K562 (cell line): Measurements from ENCODE around the gene COL26A1. TPM values are rescaled to one million over a fixed set of nuclear protein-coding genes. Genes with fewer than 3 reads are reported as not detected.
A peak's percentile ranks its signal among the peaks of the same experiment; 100 is the strongest.
"Not testable (repeated sequence)": the region's sequence is repeated elsewhere in the genome, so short reads cannot be mapped to it uniquely, and the experiment has no call there.

Source experiments
- ATAC-seq: fragments of 200-7000 bp; cut with Tn5 transposase; 3 replicates; pipeline ENCODE4 v1.9.1; 2020; ENCODE audit warnings: moderate library complexity
- BruUV-seq: library from RNA; stranded (reverse); fragments of 400-500 nt; replicated peaks from 2 replicates; lab custom pipeline; 2021; lab: Mats Ljungman, UMichigan
- CTCF ChIA-PET: fragments of 300-600 bp; formaldehyde crosslinking; extraction: SDS; loops from one replicate; lab custom pipeline; 2021; ENCODE audit warnings: low intra/inter-chr PET ratio; lab: Yijun Ruan, JAX
- POLR2A ChIA-PET: fragments of 300-600, 350-650 bp; sonication (Branson Sonifier 250); formaldehyde crosslinking; extraction: SDS; loops from one replicate; lab custom pipeline; 2021; ENCODE audit warnings: antibody characterized with exemption, inconsistent platforms; lab: Yijun Ruan, JAX
- DNase-seq, 4 experiments: peaks; one replicate each; pipeline versions ENCODE4 v3.0.0 to v3.0.0-alpha.2; 2011 to 2018; ENCODE audit warnings: low spot score in 3 of 4, mixed read lengths in 3 of 4; ENCODE audit errors: extremely low read depth in 1 of 4
- FAIRE-seq: peaks from 2 replicates; lab custom pipeline; 2011; peaks lifted over from hg19 to GRCh38; lab: Jason Lieb, UNC
- H2AFZ ChIP-seq: 2 replicates; pipeline ENCODE4 v1.6.0; 2011; ENCODE audit warnings: low read depth, low read length, control low read depth, inconsistent platforms
- H3K27ac ChIP-seq: fragments of 200-600 bp; 3 replicates; pipeline ENCODE4 v1.8.0; 2011; ENCODE audit warnings: low read depth, mild to moderate bottlenecking, control low read depth, inconsistent platforms, low read length, moderate library complexity, mixed read lengths; ENCODE audit errors: extremely low read depth
- H3K27me3 ChIP-seq, 2 experiments: fragments of 300-600 bp in 1 of 2; 2 replicates in 1 of 2; 3 replicates in 1 of 2; pipeline versions ENCODE4 v1.6.0 to v1.8.0; 2011; ENCODE audit warnings: inconsistent platforms in 2 of 2, low read length in 2 of 2, mild to moderate bottlenecking in 1 of 2, mixed read lengths in 1 of 2, moderate library complexity in 1 of 2; ENCODE audit not compliant: control insufficient read depth in 2 of 2, insufficient read depth in 2 of 2
- H3K36me3 ChIP-seq: fragments of 300-600 bp; 3 replicates; pipeline ENCODE4 v1.8.0; 2011; ENCODE audit warnings: mild to moderate bottlenecking, low read length, inconsistent platforms; ENCODE audit not compliant: control insufficient read depth, insufficient read depth
- H3K4me1 ChIP-seq, 2 experiments: fragments of 200-600 bp in 1 of 2; replicated peaks in 1 of 2; 2 replicates in 1 of 2; 3 replicates in 1 of 2; pipeline versions ENCODE4 v1.5.1 to v1.8.0; 2011; ENCODE audit warnings: inconsistent platforms in 2 of 2, low read length in 2 of 2, mild to moderate bottlenecking in 1 of 2, mixed read lengths in 1 of 2, moderate library complexity in 1 of 2; ENCODE audit not compliant: control insufficient read depth in 2 of 2, insufficient read depth in 2 of 2
- H3K4me2 ChIP-seq: 2 replicates; pipeline ENCODE4 v1.6.1; 2011; ENCODE audit warnings: low read length, control low read depth, inconsistent platforms, mixed read lengths; ENCODE audit not compliant: insufficient read depth
- H3K4me3 ChIP-seq: fragments of 200-600 bp; sonication (generic), shearing (Covaris generic); 2 replicates; pipeline ENCODE4 v1.5.1; 2016; ENCODE audit warnings: control low read depth, inconsistent platforms
- H3K79me2 ChIP-seq: fragments of 200-600 bp; 3 replicates; pipeline ENCODE4 v1.8.0; 2011; ENCODE audit warnings: low read length, inconsistent platforms; ENCODE audit not compliant: control insufficient read depth, insufficient read depth
- H3K9ac ChIP-seq, 2 experiments: 2 replicates each; pipeline versions ENCODE4 v1.6.0 to v1.6.1; 2011; ENCODE audit warnings: low read depth in 2 of 2, low read length in 2 of 2, control low read depth in 1 of 2, inconsistent platforms in 1 of 2, mild to moderate bottlenecking in 1 of 2, mixed read lengths in 1 of 2; ENCODE audit not compliant: insufficient read depth in 1 of 2
- H3K9me1 ChIP-seq: one replicate; pipeline ENCODE4 v1.6.0; 2011; ENCODE audit warnings: inconsistent platforms, mild to moderate bottlenecking, low read length, moderate library complexity; ENCODE audit not compliant: control insufficient read depth, insufficient read depth
- H3K9me3 ChIP-seq: replicated peaks from 2 replicates; pipeline ENCODE4 v1.5.1; 2011; ENCODE audit warnings: low read depth, low read length, inconsistent platforms; ENCODE audit not compliant: control insufficient read depth, insufficient read depth
- H4K20me1 ChIP-seq: replicated peaks from 2 replicates; pipeline ENCODE4 v1.6.1; 2011; ENCODE audit warnings: low read length, inconsistent platforms, mixed read lengths; ENCODE audit not compliant: control insufficient read depth, insufficient read depth
- CBX3 ChIP-seq, 2 experiments: IDR thresholded peaks; 1 replicate in 1 of 2; 2 replicates in 1 of 2; pipeline ENCODE4 v1.6.1; 2012; ENCODE audit warnings: inconsistent platforms in 2 of 2, low read length in 2 of 2, borderline replicate concordance in 1 of 2, control low read depth in 1 of 2
- SIX5 ChIP-seq, 2 experiments: IDR thresholded peaks; 2 replicates each; pipeline ENCODE4 v1.6.1; 2011; ENCODE audit warnings: low read length in 2 of 2, borderline replicate concordance in 1 of 2, low read depth in 1 of 2, mild to moderate bottlenecking in 1 of 2, moderate library complexity in 1 of 2; ENCODE audit not compliant: insufficient read depth in 1 of 2
- ZNF512 ChIP-seq: IDR thresholded peaks from 2 replicates; pipeline ENCODE4 v1.6.1; 2016; ENCODE audit warnings: missing genetic modification characterization, missing compliant biosample characterization
- WGBS: fragments of 100-300 bp; shearing (Covaris generic); methylation state at CpG from one replicate; pipeline ENCODE4 v1.1.6; 2016; ENCODE audit warnings: low coverage, mixed read lengths; ENCODE audit not compliant: insufficient coverage; ENCODE audit errors: missing lambda C conversion rate; 5-methylcytosine and 5-hydroxymethylcytosine counted together
- in situ Hi-C: fragments of 300-500 bp; cut with MboI; formaldehyde crosslinking; loops from 4 replicates; pipeline ENCODE4 v1.15.0; 2018; ENCODE audit warnings: inconsistent platforms, mixed read lengths
- intact Hi-C: fragments of 100-400 bp; cut with micrococcal nuclease; formaldehyde crosslinking; loops from 2 replicates; pipeline ENCODE4 v1.14.2; 2022
- polyA plus RNA-seq, 8 experiments: library from polyadenylated mRNA; depleted of rRNA in 4 of 8; stranded (reverse) in 5 of 8; unstranded in 3 of 8; fragments of >200 nt; fragmentation: Nextera tagmentation in 2 of 8; fragmentation: Illumina TruSeq in 1 of 8; extraction: Ambion mirVana in 2 of 8; extraction: Trizol in 1 of 8; gene quantifications; 2 replicates each; pipeline versions ENCODE4 v1.2.1 to v1.2.3, GENCODE V29; 2011 to 2014; ENCODE audit warnings: inconsistent platforms in 1 of 8, missing spikeins in 1 of 8
- total RNA-seq, 7 experiments: library from RNA; depleted of rRNA in 6 of 7; stranded (reverse); fragments of >200 nt in 6 of 7; fragmentation: Illumina TruSeq in 2 of 7; extraction: Trizol in 2 of 7; gene quantifications; 2 replicates each; pipeline versions ENCODE4 v1.2.1 to v1.2.3, GENCODE V29; 2011 to 2021; ENCODE audit warnings: low replicate concordance in 1 of 7

The COL26A1 gene
- total and polyA plus RNA-seq, 9 of the 15 experiments (the other 6 are each of a cell fraction or from before 2014, with no cell fraction given), result 0.04 to 0.39 (median 0.07) TPM; not detected in 5

- TF ChIP-seq SIX5 (IDR thresholded peaks at IDR 0.05; ENCODE audit: borderline replicate concordance in 1 of 2, insufficient read depth in 1 of 2, low read depth in 1 of 2, low read length in 2 of 2), result no peak
- no peak for TF ChIP-seq CBX3 (IDR thresholded peaks at IDR 0.05; ENCODE audit: borderline replicate concordance in 1 of 2, low read length in 2 of 2)
These were observed 111.5 kb downstream of the COL26A1 start (continued) for GRCh38 chr7:101474178-101474577.

- H3K27me3 ChIP-seq, result peaks cover 21 to 44% of the 10 kb centered on the region in 2 experiments
- TF ChIP-seq ZNF512 (tag), result peak; percentile 92
- H3K9me1 ChIP-seq, H3K36me3 ChIP-seq, H3K9ac ChIP-seq, CTCF ChIA-PET, BruUV-seq, H3K27ac ChIP-seq, H4K20me1 ChIP-seq, H3K4me3 ChIP-seq, H3K9me3 ChIP-seq, POLR2A ChIA-PET, in situ Hi-C loops, H3K79me2 ChIP-seq, DNase-seq, H2AFZ ChIP-seq, ATAC-seq, H3K4me2 ChIP-seq, intact Hi-C loops, H3K4me1 ChIP-seq, FAIRE-seq: not testable (repeated sequence)
- WGBS, result 0% methylated on average over 2 of the region's 2 CpGs
These were observed 113.0 kb downstream of the COL26A1 start for GRCh38 chr7:101475691-101476090.
